Measurements from ENCODE around the gene NFIX. TPM values are rescaled to one million over a fixed set of nuclear protein-coding genes. Genes with fewer than 3 reads are reported as not detected.

NFIX gene
- total and polyA plus RNA-seq, 2 donors from 2014 or later: 4.3 to 65.0 TPM

GRCh38 chr19:12982648-12983047 is 12.6 kb upstream of the NFIX start:
- no peaks in the 10 kb centered on the region for H3K36me3 ChIP-seq (ENCODE audit: control insufficient read depth in 2 of 3, insufficient read depth in 3 of 3, low read length in 3 of 3)
- H3K27ac ChIP-seq (ENCODE audit: low read depth in 2 of 2, low read length in 2 of 2): no peak overlapping the region
- no peak for TF ChIP-seq CTCF (IDR thresholded peaks at IDR 0.05; ENCODE audit: borderline replicate concordance, extremely low read depth, insufficient read depth)
- no peak for DNase-seq
- no peak overlapping the region for H3K4me3 ChIP-seq (ENCODE audit: low read length in 3 of 3)
- intact Hi-C loops (cut with DNase I): no loop called here
- H3K27me3 ChIP-seq (ENCODE audit: control insufficient read depth, insufficient read depth, low read length): peaks cover 7% of the 10 kb centered on the region
- H3K4me1 ChIP-seq (ENCODE audit: control insufficient read depth in 2 of 3, insufficient read depth in 2 of 3, low read depth in 1 of 3, low read length in 3 of 3): peaks cover 0 to 13% (median 4%) of the 10 kb centered on the region in 3 donors
- H3K9me3 ChIP-seq (ENCODE audit: control insufficient read depth in 2 of 3, insufficient read depth in 1 of 3, low read length in 3 of 3): no peaks in the 10 kb centered on the region
- no peak overlapping the region for H3K9ac ChIP-seq (ENCODE audit: low read length in 3 of 3)
- no peak for FAIRE-seq

GRCh38 chr19:12983091-12983490 is 12.2 kb upstream of the NFIX start:
- DNase-seq (no peak), FAIRE-seq (no peak)
- Histone ChIP-seq H3K36me3 (ENCODE audit: control insufficient read depth in 2 of 3, insufficient read depth in 3 of 3, low read length in 3 of 3) (no peaks in the 10 kb centered on the region), H3K4me1 (ENCODE audit: control insufficient read depth in 2 of 3, insufficient read depth in 2 of 3, low read depth in 1 of 3, low read length in 3 of 3) (peaks cover 0 to 11% (median 4%) of the 10 kb centered on the region in 3 donors), H3K27me3 (ENCODE audit: control insufficient read depth, insufficient read depth, low read length) (peaks cover 7% of the 10 kb centered on the region), H3K4me3 (ENCODE audit: low read length in 3 of 3) (peak overlapping the region in 1 of 3 donors; percentile 11), H3K9ac (ENCODE audit: low read length in 3 of 3) (no peak overlapping the region), H3K27ac (ENCODE audit: low read depth in 2 of 2, low read length in 2 of 2) (no peak overlapping the region), H3K9me3 (ENCODE audit: control insufficient read depth in 2 of 3, insufficient read depth in 1 of 3, low read length in 3 of 3) (no peaks in the 10 kb centered on the region)
- intact Hi-C loops (cut with DNase I): no loop called here
- no peak for TF ChIP-seq CTCF (IDR thresholded peaks at IDR 0.05; ENCODE audit: borderline replicate concordance, extremely low read depth, insufficient read depth)

DNA sequence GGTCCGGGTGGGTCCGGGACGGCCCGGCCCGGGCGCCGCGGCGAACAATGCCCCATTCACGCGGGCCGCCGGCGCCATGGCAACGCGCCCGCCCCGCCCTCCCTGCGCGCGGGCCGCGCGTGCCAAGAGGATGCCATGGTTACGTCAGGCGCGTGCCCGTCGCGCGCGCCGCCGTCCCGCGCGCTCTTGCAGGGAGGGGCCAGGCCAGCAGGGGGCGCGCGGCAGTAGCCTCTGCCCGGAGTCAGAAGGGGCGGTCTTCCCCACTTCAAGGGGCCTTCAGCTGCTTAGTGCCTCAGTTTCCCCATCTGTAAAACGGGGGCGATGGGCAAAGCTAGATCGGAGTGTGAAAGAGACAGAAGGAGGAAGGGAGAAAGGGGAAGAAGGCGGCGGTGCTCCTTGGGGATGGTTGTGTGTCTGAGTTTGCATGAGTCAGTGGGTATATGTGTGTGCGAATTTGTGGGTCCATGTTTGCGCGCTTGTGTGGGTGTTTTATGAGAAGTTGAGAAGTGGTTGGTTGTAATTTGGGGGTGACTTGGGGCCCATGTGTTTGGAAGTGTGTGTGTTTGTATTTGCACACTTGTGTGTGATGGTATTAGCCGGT is 11.6 kb upstream of the NFIX start:
- no peak overlapping the region for H3K9ac ChIP-seq (ENCODE audit: low read length in 3 of 3)
- peaks cover 9% of the 10 kb centered on the region for H3K27me3 ChIP-seq (ENCODE audit: control insufficient read depth, insufficient read depth, low read length)
- no peak for FAIRE-seq
- no peak overlapping the region for H3K4me3 ChIP-seq (ENCODE audit: low read length in 3 of 3)
- peak; percentile 75 to 92 (median 85) for DNase-seq
- H3K9me3 ChIP-seq (ENCODE audit: control insufficient read depth in 2 of 3, insufficient read depth in 1 of 3, low read length in 3 of 3): no peaks in the 10 kb centered on the region
- peaks cover 0 to 11% (median 4%) of the 10 kb centered on the region in 3 donors for H3K4me1 ChIP-seq (ENCODE audit: control insufficient read depth in 2 of 3, insufficient read depth in 2 of 3, low read depth in 1 of 3, low read length in 3 of 3)
- no peaks in the 10 kb centered on the region for H3K36me3 ChIP-seq (ENCODE audit: control insufficient read depth in 2 of 3, insufficient read depth in 3 of 3, low read length in 3 of 3)
- TF ChIP-seq CTCF (IDR thresholded peaks at IDR 0.05; ENCODE audit: borderline replicate concordance, extremely low read depth, insufficient read depth): peak; percentile 99
- H3K27ac ChIP-seq (ENCODE audit: low read depth in 2 of 2, low read length in 2 of 2): no peak overlapping the region
- intact Hi-C loops (cut with DNase I): no loop called here
